ENCODE measurements around the gene ASXL1.

ASXL1 gene

DNA sequence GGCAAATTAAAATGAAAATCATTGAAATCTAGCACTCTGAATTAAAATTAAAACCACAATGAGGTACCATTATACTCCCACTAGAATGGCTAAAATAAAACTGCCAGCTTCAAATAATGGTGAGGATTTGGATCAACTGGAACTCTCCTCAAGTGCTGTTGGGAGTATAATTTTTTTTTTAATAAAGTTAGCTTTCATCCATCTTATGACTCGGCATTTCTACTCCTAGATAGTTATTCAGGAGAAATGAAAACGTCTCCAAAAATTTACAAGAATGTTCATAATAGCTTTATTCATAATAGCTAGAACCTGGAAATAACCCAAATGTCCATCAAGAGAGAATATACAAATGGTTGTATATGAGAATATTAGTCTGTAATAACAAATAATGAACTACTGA lies 63.2 kb downstream of the ASXL1 start:
- ATAC-seq (ENCODE audit: low read depth) (no peak), DNase-seq (ENCODE audit: low spot score in 2 of 2) (no peak)
- Mint-ChIP-seq H3K36me3 (peaks cover 12% of the 10 kb centered on the region), H3K27ac (no peak overlapping the region), H3K4me1 (peaks cover 6% of the 10 kb centered on the region), H3K27me3 (no peaks in the 10 kb centered on the region), H3K9me3 (no peaks in the 10 kb centered on the region), H3K4me3 (no peak overlapping the region)

- Mint-ChIP-seq H3K4me1 (peaks cover 4% of the 10 kb centered on the region), H3K36me3 (peaks cover 34% of the 10 kb centered on the region), H3K4me3 (no peak overlapping the region), H3K27me3 (no peaks in the 10 kb centered on the region), H3K27ac (peak overlapping the region; percentile 32), H3K9me3 (no peaks in the 10 kb centered on the region)
- ATAC-seq (ENCODE audit: low read depth) (no peak), DNase-seq (ENCODE audit: low spot score in 2 of 2) (no peak)
Measured at GRCh38 chr20:32427996-32428395, 69.9 kb downstream of the ASXL1 start.

GRCh38 chr20:32429343-32429742 lies 71.2 kb downstream of the ASXL1 start:
- DNase-seq (ENCODE audit: low spot score in 2 of 2) (no peak), ATAC-seq (ENCODE audit: low read depth) (no peak)
- Mint-ChIP-seq H3K27ac (peak overlapping the region; percentile 58), H3K36me3 (peaks cover 37% of the 10 kb centered on the region), H3K4me1 (peaks cover 4% of the 10 kb centered on the region), H3K27me3 (no peaks in the 10 kb centered on the region), H3K9me3 (no peaks in the 10 kb centered on the region), H3K4me3 (no peak overlapping the region)

GRCh38 chr20:32429745-32430360 lies 71.7 kb downstream of the ASXL1 start:
- Mint-ChIP-seq H3K4me3 (no peak overlapping the region), H3K27ac (peak overlapping the region; percentile 58), H3K27me3 (no peaks in the 10 kb centered on the region), H3K36me3 (peaks cover 35% of the 10 kb centered on the region), H3K9me3 (no peaks in the 10 kb centered on the region), H3K4me1 (peaks cover 4% of the 10 kb centered on the region)
- no peak for ATAC-seq (ENCODE audit: low read depth)
- no peak for DNase-seq (ENCODE audit: low spot score in 2 of 2)

GRCh38 chr20:32431457-32431856 lies 73.3 kb downstream of the ASXL1 start:
- Mint-ChIP-seq H3K9me3 (no peaks in the 10 kb centered on the region), H3K4me1 (peaks cover 4% of the 10 kb centered on the region), H3K27me3 (no peaks in the 10 kb centered on the region), H3K27ac (no peak overlapping the region), H3K4me3 (no peak overlapping the region), H3K36me3 (peaks cover 30% of the 10 kb centered on the region)
- DNase-seq (ENCODE audit: low spot score in 2 of 2) (no peak), ATAC-seq (ENCODE audit: low read depth) (no peak)

- H3K27ac Mint-ChIP-seq = no peak overlapping the region
- peaks cover 28% of the 10 kb centered on the region for H3K36me3 Mint-ChIP-seq
Measured at GRCh38 chr20:32432277-32432676, 74.1 kb downstream of the ASXL1 start.

DNA sequence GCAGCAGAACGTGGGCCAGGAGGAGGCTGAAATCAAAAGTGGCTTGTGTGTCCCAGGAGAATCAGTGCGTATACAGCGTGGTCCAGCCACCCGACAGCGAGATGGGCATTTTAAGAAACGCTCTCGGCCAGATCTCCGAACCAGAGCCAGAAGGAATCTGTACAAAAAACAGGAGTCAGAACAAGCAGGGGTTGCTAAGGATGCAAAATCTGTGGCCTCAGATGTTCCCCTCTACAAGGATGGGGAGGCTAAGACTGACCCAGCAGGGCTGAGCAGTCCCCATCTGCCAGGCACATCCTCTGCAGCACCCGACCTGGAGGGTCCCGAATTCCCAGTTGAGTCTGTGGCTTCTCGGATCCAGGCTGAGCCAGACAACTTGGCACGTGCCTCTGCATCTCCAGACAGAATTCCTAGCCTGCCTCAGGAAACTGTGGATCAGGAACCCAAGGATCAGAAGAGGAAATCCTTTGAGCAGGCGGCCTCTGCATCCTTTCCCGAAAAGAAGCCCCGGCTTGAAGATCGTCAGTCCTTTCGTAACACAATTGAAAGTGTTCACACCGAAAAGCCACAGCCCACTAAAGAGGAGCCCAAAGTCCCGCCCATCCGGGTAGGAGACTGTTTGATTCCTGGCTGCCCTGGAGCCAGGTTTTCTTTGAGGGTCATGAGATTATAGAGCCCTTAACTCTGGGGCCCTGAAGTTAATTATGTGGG lies 75.3 kb downstream of the ASXL1 start:
- no peak overlapping the region for H3K27ac Mint-ChIP-seq
- DNase-seq (ENCODE audit: low spot score in 2 of 2) = no peak
- no peak for ATAC-seq (ENCODE audit: low read depth)
- no peaks in the 10 kb centered on the region for H3K4me1 Mint-ChIP-seq
- H3K9me3 Mint-ChIP-seq = no peaks in the 10 kb centered on the region
- no peak overlapping the region for H3K4me3 Mint-ChIP-seq
- no peaks in the 10 kb centered on the region for H3K27me3 Mint-ChIP-seq
- peaks cover 24% of the 10 kb centered on the region for H3K36me3 Mint-ChIP-seq

More at GRCh38 chr20:32432277-32432676, 74.1 kb downstream of the ASXL1 start:
- H3K4me3 Mint-ChIP-seq = no peak overlapping the region
- ATAC-seq (ENCODE audit: low read depth) (no peak), DNase-seq (ENCODE audit: low spot score in 2 of 2) (no peak)
- H3K4me1 Mint-ChIP-seq = peaks cover 4% of the 10 kb centered on the region
- H3K27me3 Mint-ChIP-seq = no peaks in the 10 kb centered on the region
- no peaks in the 10 kb centered on the region for H3K9me3 Mint-ChIP-seq

- H3K36me3 Mint-ChIP-seq = peaks cover 21% of the 10 kb centered on the region
Measured at GRCh38 chr20:32434434-32434833, 76.3 kb downstream of the ASXL1 start.

DNA sequence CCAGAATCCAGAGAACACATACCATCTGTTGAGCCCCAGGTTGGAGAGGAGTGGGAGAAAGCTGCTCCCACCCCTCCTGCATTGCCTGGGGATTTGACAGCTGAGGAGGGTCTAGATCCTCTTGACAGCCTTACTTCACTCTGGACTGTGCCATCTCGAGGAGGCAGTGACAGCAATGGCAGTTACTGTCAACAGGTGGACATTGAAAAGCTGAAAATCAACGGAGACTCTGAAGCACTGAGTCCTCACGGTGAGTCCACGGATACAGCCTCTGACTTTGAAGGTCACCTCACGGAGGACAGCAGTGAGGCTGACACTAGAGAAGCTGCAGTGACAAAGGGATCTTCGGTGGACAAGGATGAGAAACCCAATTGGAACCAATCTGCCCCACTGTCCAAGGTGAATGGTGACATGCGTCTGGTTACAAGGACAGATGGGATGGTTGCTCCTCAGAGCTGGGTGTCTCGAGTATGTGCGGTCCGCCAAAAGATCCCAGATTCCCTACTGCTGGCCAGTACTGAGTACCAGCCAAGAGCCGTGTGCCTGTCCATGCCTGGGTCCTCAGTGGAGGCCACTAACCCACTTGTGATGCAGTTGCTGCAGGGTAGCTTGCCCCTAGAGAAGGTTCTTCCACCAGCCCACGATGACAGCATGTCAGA lies 77.4 kb downstream of the ASXL1 start:
- Mint-ChIP-seq H3K4me1 (no peaks in the 10 kb centered on the region), H3K27ac (no peak overlapping the region), H3K36me3 (peaks cover 16% of the 10 kb centered on the region), H3K4me3 (no peak overlapping the region), H3K9me3 (no peaks in the 10 kb centered on the region), H3K27me3 (no peaks in the 10 kb centered on the region)
- DNase-seq (ENCODE audit: low spot score in 2 of 2) = no peak
- no peak for ATAC-seq (ENCODE audit: low read depth)

More at GRCh38 chr20:32434434-32434833, 76.3 kb downstream of the ASXL1 start:
- no peak for DNase-seq (ENCODE audit: low spot score in 2 of 2)
- Mint-ChIP-seq H3K27ac (no peak overlapping the region), H3K27me3 (no peaks in the 10 kb centered on the region), H3K4me1 (no peaks in the 10 kb centered on the region), H3K4me3 (no peak overlapping the region), H3K9me3 (no peaks in the 10 kb centered on the region)
- no peak for ATAC-seq (ENCODE audit: low read depth)

GRCh38 chr20:32436142-32436861 lies 78.2 kb downstream of the ASXL1 start:
- Mint-ChIP-seq H3K4me3 (no peak overlapping the region), H3K27ac (no peak overlapping the region), H3K36me3 (peaks cover 16% of the 10 kb centered on the region), H3K4me1 (no peaks in the 10 kb centered on the region), H3K27me3 (no peaks in the 10 kb centered on the region), H3K9me3 (no peaks in the 10 kb centered on the region)
- ATAC-seq (ENCODE audit: low read depth) = no peak
- no peak for DNase-seq (ENCODE audit: low spot score in 2 of 2)

GRCh38 chr20:32436968-32437367 lies 78.8 kb downstream of the ASXL1 start:
- Mint-ChIP-seq H3K4me1 (peaks cover 3% of the 10 kb centered on the region), H3K27ac (no peak overlapping the region), H3K27me3 (no peaks in the 10 kb centered on the region), H3K9me3 (no peaks in the 10 kb centered on the region), H3K4me3 (no peak overlapping the region), H3K36me3 (peaks cover 19% of the 10 kb centered on the region)
- ATAC-seq (ENCODE audit: low read depth) (no peak), DNase-seq (ENCODE audit: low spot score in 2 of 2) (no peak)

- peaks cover 18% of the 10 kb centered on the region for H3K36me3 Mint-ChIP-seq
- no peak overlapping the region for H3K27ac Mint-ChIP-seq
- no peaks in the 10 kb centered on the region for H3K9me3 Mint-ChIP-seq
- DNase-seq (ENCODE audit: low spot score in 2 of 2) = no peak
- no peak overlapping the region for H3K4me3 Mint-ChIP-seq
- H3K4me1 Mint-ChIP-seq = peaks cover 5% of the 10 kb centered on the region
- ATAC-seq (ENCODE audit: low read depth) = no peak
- H3K27me3 Mint-ChIP-seq = no peaks in the 10 kb centered on the region
Measured at GRCh38 chr20:32437391-32438074, 79.4 kb downstream of the ASXL1 start.

GRCh38 chr20:32438331-32438858 lies 80.3 kb downstream of the ASXL1 start:
- DNase-seq (ENCODE audit: low spot score in 2 of 2) (no peak), ATAC-seq (ENCODE audit: low read depth) (no peak)
- Mint-ChIP-seq H3K4me3 (no peak overlapping the region), H3K4me1 (peaks cover 12% of the 10 kb centered on the region), H3K36me3 (peaks cover 12% of the 10 kb centered on the region), H3K9me3 (no peaks in the 10 kb centered on the region), H3K27ac (peak overlapping the region; percentile 45), H3K27me3 (no peaks in the 10 kb centered on the region)

Measured in memory B cell (primary cell).